HepG2 (cell line): ENCODE results near the gene ZFAND3. TPM values are rescaled to one million over a fixed set of nuclear protein-coding genes. Genes with fewer than 3 reads are reported as not detected.

Source experiments
- ATRX ChIP-seq: sonication (generic); formaldehyde crosslinking; IDR thresholded peaks from 2 replicates; pipeline ENCODE4 v1.4.0; 2020; ENCODE audit warnings: missing genetic modification reagents, borderline replicate concordance
- DMAP1 ChIP-seq: IDR thresholded peaks from 2 replicates; pipeline ENCODE4 v1.6.1; 2016
- DRAP1 ChIP-seq: IDR thresholded peaks from 2 replicates; pipeline ENCODE4 v1.6.1; 2016; ENCODE audit warnings: missing genetic modification reagents, missing compliant biosample characterization
- EP300 ChIP-seq, 3 experiments: sonication (generic) in 1 of 3; formaldehyde crosslinking in 1 of 3; IDR thresholded peaks; 2 replicates each; pipeline versions ENCODE4 v1.5.1 to v1.6.1; 2011 to 2020; ENCODE audit warnings: low read depth in 2 of 3, low read length in 2 of 3, borderline replicate concordance in 1 of 3, improper control_type of control experiment in 1 of 3, mild to moderate bottlenecking in 1 of 3, missing genetic modification reagents in 1 of 3, moderate library complexity in 1 of 3
- ETV6 ChIP-seq: sonication (generic); formaldehyde crosslinking; conservative IDR thresholded peaks from 2 replicates; pipeline ENCODE4 v1.4.0; 2020; ENCODE audit warnings: missing genetic modification reagents
- GATA4 ChIP-seq: sonication (generic); IDR thresholded peaks from 2 replicates; pipeline ENCODE4 v1.6.1; 2016; ENCODE audit warnings: antibody characterized with exemption, low read depth, borderline replicate concordance
- GTF3A ChIP-seq: sonication (generic); formaldehyde crosslinking; conservative IDR thresholded peaks from 2 replicates; pipeline ENCODE4 v1.4.0; 2020; ENCODE audit warnings: mild to moderate bottlenecking, missing genetic modification reagents
- HNF4G ChIP-seq, 2 experiments: sonication (generic) in 1 of 2; formaldehyde crosslinking in 1 of 2; IDR thresholded peaks; 2 replicates each; pipeline versions ENCODE4 v1.4.0 to v1.6.1; 2011 to 2020; ENCODE audit warnings: borderline replicate concordance in 2 of 2, low read depth in 2 of 2, mild to moderate bottlenecking in 2 of 2, low read length in 1 of 2, missing genetic modification reagents in 1 of 2, moderate library complexity in 1 of 2
- ISL2 ChIP-seq: sonication (generic); formaldehyde crosslinking; IDR thresholded peaks from 2 replicates; pipeline ENCODE4 v1.5.0; 2020; ENCODE audit warnings: missing genetic modification reagents
- MIER3 ChIP-seq: IDR thresholded peaks from 2 replicates; pipeline ENCODE4 v1.6.1; 2016; ENCODE audit warnings: missing compliant biosample characterization, borderline replicate concordance
- MLX ChIP-seq: IDR thresholded peaks from 2 replicates; pipeline ENCODE4 v1.6.1; 2016
- PHF5A ChIP-seq: IDR thresholded peaks from one replicate; pipeline ENCODE4 v1.6.1; 2018; ENCODE audit warnings: low read depth, missing genetic modification reagents; ENCODE audit not compliant: unreplicated experiment
- PITX1 ChIP-seq: sonication (generic); formaldehyde crosslinking; IDR thresholded peaks from 2 replicates; pipeline ENCODE4 v1.5.1; 2020; ENCODE audit warnings: mild to moderate bottlenecking, missing genetic modification reagents
- RERE ChIP-seq: IDR thresholded peaks from 2 replicates; pipeline ENCODE4 v1.6.1; 2016; ENCODE audit warnings: low read depth, missing genetic modification reagents, missing compliant biosample characterization
- SMARCC2 ChIP-seq: fragments of 450-650 bp; IDR thresholded peaks from 2 replicates; pipeline ENCODE4 v1.6.1; 2017; ENCODE audit warnings: antibody characterized with exemption, mild to moderate bottlenecking
- ZHX1 ChIP-seq: sonication (generic); formaldehyde crosslinking; IDR thresholded peaks from 2 replicates; pipeline ENCODE4 v1.8.1; 2022; ENCODE audit warnings: low read depth, mild to moderate bottlenecking, missing genetic modification reagents
- ZNF441 ChIP-seq: sonication (generic); formaldehyde crosslinking; IDR thresholded peaks from 2 replicates; pipeline ENCODE4 v1.7.0; 2021; ENCODE audit warnings: missing genetic modification reagents, borderline replicate concordance
- ZNF530 ChIP-seq: sonication (generic); formaldehyde crosslinking; IDR thresholded peaks from 2 replicates; pipeline ENCODE4 v1.5.0; 2020; ENCODE audit warnings: low read depth, mild to moderate bottlenecking, missing genetic modification reagents
- ZNF572 ChIP-seq: sonication (generic); formaldehyde crosslinking; IDR thresholded peaks from 2 replicates; pipeline ENCODE4 v1.5.1; 2020; ENCODE audit warnings: mild to moderate bottlenecking, missing genetic modification reagents
- ZNF577 ChIP-seq: sonication (generic); formaldehyde crosslinking; IDR thresholded peaks from 2 replicates; pipeline ENCODE4 v1.4.0; 2020; ENCODE audit warnings: mild to moderate bottlenecking, low read depth, missing genetic modification reagents, borderline replicate concordance
- ZNF75D ChIP-seq: sonication (generic); formaldehyde crosslinking; IDR thresholded peaks from 2 replicates; pipeline ENCODE4 v1.8.1; 2023; ENCODE audit warnings: missing genetic modification reagents, mild to moderate bottlenecking, borderline replicate concordance
- polyA plus RNA-seq, 8 experiments: library from polyadenylated mRNA; depleted of rRNA in 3 of 8; stranded (reverse) in 7 of 8; unstranded in 1 of 8; fragments of >200 nt; fragmentation: Illumina TruSeq in 4 of 8; extraction: Trizol in 4 of 8; gene quantifications; 2 replicates each; pipeline versions ENCODE4 v1.2.1 to v1.2.3, GENCODE V29; 2011 to 2016; ENCODE audit warnings: low read depth in 4 of 8, missing spikeins in 1 of 8, mixed read lengths in 1 of 8; ENCODE audit not compliant: insufficient read depth in 1 of 8
- total RNA-seq, 5 experiments: library from RNA; depleted of rRNA; stranded (reverse); fragments of >200 nt; fragmentation: Illumina TruSeq; extraction: Trizol; gene quantifications; 2 replicates each; pipeline ENCODE4 v1.2.3, GENCODE V29; 2016; ENCODE audit warnings: low read depth in 1 of 5

The ZFAND3 gene
- total and polyA plus RNA-seq, 2 of the 13 experiments (the other 11 are each of a cell fraction or from before 2014, with no cell fraction given) = 16.4 to 17.1 TPM

- TF ChIP-seq MLX (peak; percentile 89), ZNF75D (CRISPR knock-in tag) (no peak), DRAP1 (no peak), ETV6 (peak; percentile 54; the same call in 1 of the 2 replicates), GATA4 (no peak), PITX1 (CRISPR knock-in tag) (peak; percentile 59; the same call in 1 of the 2 replicates), GTF3A (0 out of 2 replicates have a peak, but pooled peaks have one; percentile 7), HNF4G (IDR thresholded peaks at IDR 0.05; ENCODE audit: borderline replicate concordance, low read depth, low read length) (peak; percentile 92), HNF4G (CRISPR knock-in tag; IDR thresholded peaks at IDR 0.05; ENCODE audit: borderline replicate concordance, low read depth) (peak; percentile 91; the same call in 1 of the 2 replicates), ZNF572 (no peak), MIER3 (CRISPR knock-in tag) (peak; percentile 38; the same call in 1 of the 2 replicates), PHF5A (CRISPR knock-in tag) (peak; percentile 58), ISL2 (CRISPR knock-in tag) (peak; percentile 67), ZNF577 (CRISPR knock-in tag) (no peak), ATRX (CRISPR knock-in tag) (no peak), EP300 (IDR thresholded peaks at IDR 0.05; ENCODE audit: low read depth in 2 of 2, low read length in 2 of 2) (peak in 1 of 2 experiments; percentile 83; a peak in 2 of 4 replicates), EP300 (CRISPR knock-in tag; IDR thresholded peaks at IDR 0.05; ENCODE audit: borderline replicate concordance) (peak; percentile 39; the same call in 1 of the 2 replicates), ZNF441 (CRISPR knock-in tag) (peak; percentile 41; the same call in 1 of the 2 replicates), DMAP1 (CRISPR knock-in tag) (peak; percentile 83; the same call in 1 of the 2 replicates), SMARCC2 (no peak), ZNF530 (CRISPR knock-in tag) (no peak), ZHX1 (CRISPR knock-in tag) (0 out of 2 replicates have a peak, but pooled peaks have one; percentile 49), RERE (CRISPR knock-in tag) (0 out of 2 replicates have a peak, but pooled peaks have one; percentile 40)
These were observed 20.3 kb upstream of the ZFAND3 start (continued) for GRCh38 chr6:37799263-37799644.
